HepG2 (cell line): ENCODE results near the gene MAMSTR. TPM values are rescaled to one million over a fixed set of nuclear protein-coding genes. Genes with fewer than 3 reads are reported as not detected.
A peak's percentile ranks its signal among the peaks of the same experiment; 100 is the strongest.

Source experiments
- ESRRA ChIP-seq: sonication (generic); formaldehyde crosslinking; IDR thresholded peaks from 2 replicates; pipeline ENCODE4 v1.5.1; 2020; ENCODE audit warnings: mild to moderate bottlenecking, low read depth, missing genetic modification reagents
- LCORL ChIP-seq, 2 experiments: fragments of 450-650 bp in 1 of 2; sonication (generic) in 1 of 2; formaldehyde crosslinking in 1 of 2; IDR thresholded peaks; 2 replicates each; pipeline versions ENCODE4 v1.5.0 to v1.6.1; 2017 to 2020; ENCODE audit warnings: antibody characterized with exemption in 1 of 2, missing genetic modification reagents in 1 of 2
- MED8 ChIP-seq: sonication (generic); formaldehyde crosslinking; IDR thresholded peaks from 2 replicates; pipeline ENCODE4 v1.8.1; 2023; ENCODE audit warnings: mild to moderate bottlenecking, missing genetic modification reagents; ENCODE audit not compliant: insufficient replicate concordance
- MIXL1 ChIP-seq: IDR thresholded peaks from 2 replicates; pipeline ENCODE4 v1.6.1; 2016
- NKX3-1 ChIP-seq: sonication (generic); formaldehyde crosslinking; IDR thresholded peaks from 2 replicates; pipeline ENCODE4 v1.5.0; 2020; ENCODE audit warnings: missing genetic modification reagents
- SP140L ChIP-seq: sonication (generic); formaldehyde crosslinking; IDR thresholded peaks from 2 replicates; pipeline ENCODE4 v1.4.0; 2020; ENCODE audit warnings: missing genetic modification reagents, borderline replicate concordance
- ZBTB20 ChIP-seq: sonication (generic); formaldehyde crosslinking; IDR thresholded peaks from 2 replicates; pipeline ENCODE4 v1.8.1; 2023; ENCODE audit warnings: missing genetic modification reagents, low read depth, mild to moderate bottlenecking, borderline replicate concordance
- ZFP91 ChIP-seq: sonication (generic); formaldehyde crosslinking; IDR thresholded peaks from 2 replicates; pipeline ENCODE4 v1.9.0; 2022; ENCODE audit warnings: missing genetic modification reagents, mild to moderate bottlenecking, borderline replicate concordance
- ZMYM3 ChIP-seq: sonication (generic); formaldehyde crosslinking; IDR thresholded peaks from 2 replicates; pipeline ENCODE4 v1.5.1; 2020; ENCODE audit warnings: mild to moderate bottlenecking, missing genetic modification reagents
- ZNF20 ChIP-seq: sonication (generic); formaldehyde crosslinking; IDR thresholded peaks from 2 replicates; pipeline ENCODE4 v1.4.0; 2020; ENCODE audit warnings: mild to moderate bottlenecking, moderate library complexity, missing genetic modification reagents
- ZNF263 ChIP-seq: sonication (generic); formaldehyde crosslinking; IDR thresholded peaks from 2 replicates; pipeline ENCODE4 v1.4.0; 2020; ENCODE audit warnings: missing genetic modification reagents
- ZNF451 ChIP-seq: sonication (generic); formaldehyde crosslinking; IDR thresholded peaks from 2 replicates; pipeline ENCODE4 v1.5.0; 2020; ENCODE audit warnings: mild to moderate bottlenecking, missing genetic modification reagents
- ZNF619 ChIP-seq: sonication (generic); formaldehyde crosslinking; IDR thresholded peaks from 2 replicates; pipeline ENCODE4 v1.4.0; 2020; ENCODE audit warnings: mild to moderate bottlenecking, missing genetic modification reagents
- ZNF878 ChIP-seq: sonication (generic); formaldehyde crosslinking; IDR thresholded peaks from 2 replicates; pipeline ENCODE4 v1.8.1; 2023; ENCODE audit warnings: mild to moderate bottlenecking, missing genetic modification reagents, moderate library complexity
- polyA plus RNA-seq, 8 experiments: library from polyadenylated mRNA; depleted of rRNA in 3 of 8; stranded (reverse) in 7 of 8; unstranded in 1 of 8; fragments of >200 nt; fragmentation: Illumina TruSeq in 4 of 8; extraction: Trizol in 4 of 8; gene quantifications; 2 replicates each; pipeline versions ENCODE4 v1.2.1 to v1.2.3, GENCODE V29; 2011 to 2016; ENCODE audit warnings: low read depth in 4 of 8, missing spikeins in 1 of 8, mixed read lengths in 1 of 8; ENCODE audit not compliant: insufficient read depth in 1 of 8
- total RNA-seq, 5 experiments: library from RNA; depleted of rRNA; stranded (reverse); fragments of >200 nt; fragmentation: Illumina TruSeq; extraction: Trizol; gene quantifications; 2 replicates each; pipeline ENCODE4 v1.2.3, GENCODE V29; 2016; ENCODE audit warnings: low read depth in 1 of 5
- TF ChIP-seq, protein P1 (sequence below): sonication (generic); formaldehyde crosslinking; IDR thresholded peaks from 2 replicates; pipeline ENCODE4 v1.4.0; 2020; ENCODE audit warnings: mild to moderate bottlenecking, missing genetic modification reagents, borderline replicate concordance
- TF ChIP-seq, protein P2 (sequence below): sonication (generic); formaldehyde crosslinking; IDR thresholded peaks from 2 replicates; pipeline ENCODE4 v1.4.0; 2020; ENCODE audit warnings: mild to moderate bottlenecking, missing genetic modification reagents

MAMSTR gene
- total and polyA plus RNA-seq, 2 of the 13 experiments (the other 11 are each of a cell fraction or from before 2014, with no cell fraction given), result 2.2 to 2.4 TPM

- TF ChIP-seq MED8 (CRISPR knock-in tag) (no peak), SP140L (CRISPR knock-in tag) (no peak), ESRRA (peak; percentile 57; the same call in 1 of the 2 replicates), ZNF878 (CRISPR knock-in tag) (no peak), ZNF619 (CRISPR knock-in tag) (no peak), NKX3-1 (no peak), ZNF451 (CRISPR knock-in tag) (0 out of 2 replicates have a peak, but pooled peaks have one; percentile 60), ZFP91 (CRISPR knock-in tag) (peak; percentile 26; the same call in 1 of the 2 replicates), MIXL1 (no peak), ZNF263 (CRISPR knock-in tag) (peak; percentile 72; the same call in 1 of the 2 replicates), ZNF20 (CRISPR knock-in tag) (no peak), ZMYM3 (CRISPR knock-in tag) (no peak), LCORL (IDR thresholded peaks at IDR 0.05) (no peak), LCORL (CRISPR knock-in tag; IDR thresholded peaks at IDR 0.05) (peak; percentile 85), ZBTB20 (no peak)
- TF ChIP-seq, protein P1, sequence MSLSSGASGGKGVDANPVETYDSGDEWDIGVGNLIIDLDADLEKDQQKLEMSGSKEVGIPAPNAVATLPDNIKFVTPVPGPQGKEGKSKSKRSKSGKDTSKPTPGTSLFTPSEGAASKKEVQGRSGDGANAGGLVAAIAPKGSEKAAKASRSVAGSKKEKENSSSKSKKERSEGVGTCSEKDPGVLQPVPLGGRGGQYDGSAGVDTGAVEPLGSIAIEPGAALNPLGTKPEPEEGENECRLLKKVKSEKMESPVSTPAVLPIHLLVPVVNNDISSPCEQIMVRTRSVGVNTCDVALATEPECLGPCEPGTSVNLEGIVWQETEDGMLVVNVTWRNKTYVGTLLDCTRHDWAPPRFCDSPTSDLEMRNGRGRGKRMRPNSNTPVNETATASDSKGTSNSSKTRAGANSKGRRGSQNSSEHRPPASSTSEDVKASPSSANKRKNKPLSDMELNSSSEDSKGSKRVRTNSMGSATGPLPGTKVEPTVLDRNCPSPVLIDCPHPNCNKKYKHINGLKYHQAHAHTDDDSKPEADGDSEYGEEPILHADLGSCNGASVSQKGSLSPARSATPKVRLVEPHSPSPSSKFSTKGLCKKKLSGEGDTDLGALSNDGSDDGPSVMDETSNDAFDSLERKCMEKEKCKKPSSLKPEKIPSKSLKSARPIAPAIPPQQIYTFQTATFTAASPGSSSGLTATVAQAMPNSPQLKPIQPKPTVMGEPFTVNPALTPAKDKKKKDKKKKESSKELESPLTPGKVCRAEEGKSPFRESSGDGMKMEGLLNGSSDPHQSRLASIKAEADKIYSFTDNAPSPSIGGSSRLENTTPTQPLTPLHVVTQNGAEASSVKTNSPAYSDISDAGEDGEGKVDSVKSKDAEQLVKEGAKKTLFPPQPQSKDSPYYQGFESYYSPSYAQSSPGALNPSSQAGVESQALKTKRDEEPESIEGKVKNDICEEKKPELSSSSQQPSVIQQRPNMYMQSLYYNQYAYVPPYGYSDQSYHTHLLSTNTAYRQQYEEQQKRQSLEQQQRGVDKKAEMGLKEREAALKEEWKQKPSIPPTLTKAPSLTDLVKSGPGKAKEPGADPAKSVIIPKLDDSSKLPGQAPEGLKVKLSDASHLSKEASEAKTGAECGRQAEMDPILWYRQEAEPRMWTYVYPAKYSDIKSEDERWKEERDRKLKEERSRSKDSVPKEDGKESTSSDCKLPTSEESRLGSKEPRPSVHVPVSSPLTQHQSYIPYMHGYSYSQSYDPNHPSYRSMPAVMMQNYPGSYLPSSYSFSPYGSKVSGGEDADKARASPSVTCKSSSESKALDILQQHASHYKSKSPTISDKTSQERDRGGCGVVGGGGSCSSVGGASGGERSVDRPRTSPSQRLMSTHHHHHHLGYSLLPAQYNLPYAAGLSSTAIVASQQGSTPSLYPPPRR, result no peak
- TF ChIP-seq, protein P2, sequence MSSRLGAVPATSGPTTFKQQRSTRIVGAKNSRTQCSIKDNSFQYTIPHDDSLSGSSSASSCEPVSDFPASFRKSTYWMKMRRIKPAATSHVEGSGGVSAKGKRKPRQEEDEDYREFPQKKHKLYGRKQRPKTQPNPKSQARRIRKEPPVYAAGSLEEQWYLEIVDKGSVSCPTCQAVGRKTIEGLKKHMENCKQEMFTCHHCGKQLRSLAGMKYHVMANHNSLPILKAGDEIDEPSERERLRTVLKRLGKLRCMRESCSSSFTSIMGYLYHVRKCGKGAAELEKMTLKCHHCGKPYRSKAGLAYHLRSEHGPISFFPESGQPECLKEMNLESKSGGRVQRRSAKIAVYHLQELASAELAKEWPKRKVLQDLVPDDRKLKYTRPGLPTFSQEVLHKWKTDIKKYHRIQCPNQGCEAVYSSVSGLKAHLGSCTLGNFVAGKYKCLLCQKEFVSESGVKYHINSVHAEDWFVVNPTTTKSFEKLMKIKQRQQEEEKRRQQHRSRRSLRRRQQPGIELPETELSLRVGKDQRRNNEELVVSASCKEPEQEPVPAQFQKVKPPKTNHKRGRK (CRISPR knock-in tag), result no peak
Measured at GRCh38 chr19:48738557-48739403, 19.3 kb upstream of the MAMSTR start (continued).
